ENCODE results near the gene ETF1. TPM values are rescaled to one million over a fixed set of nuclear protein-coding genes. Genes with fewer than 3 reads are reported as not detected.

ETF1 gene
- polyA plus RNA-seq, 3 donors from 2014 or later = 30.0 to 38.2 (median 33.5) TPM

DNA sequence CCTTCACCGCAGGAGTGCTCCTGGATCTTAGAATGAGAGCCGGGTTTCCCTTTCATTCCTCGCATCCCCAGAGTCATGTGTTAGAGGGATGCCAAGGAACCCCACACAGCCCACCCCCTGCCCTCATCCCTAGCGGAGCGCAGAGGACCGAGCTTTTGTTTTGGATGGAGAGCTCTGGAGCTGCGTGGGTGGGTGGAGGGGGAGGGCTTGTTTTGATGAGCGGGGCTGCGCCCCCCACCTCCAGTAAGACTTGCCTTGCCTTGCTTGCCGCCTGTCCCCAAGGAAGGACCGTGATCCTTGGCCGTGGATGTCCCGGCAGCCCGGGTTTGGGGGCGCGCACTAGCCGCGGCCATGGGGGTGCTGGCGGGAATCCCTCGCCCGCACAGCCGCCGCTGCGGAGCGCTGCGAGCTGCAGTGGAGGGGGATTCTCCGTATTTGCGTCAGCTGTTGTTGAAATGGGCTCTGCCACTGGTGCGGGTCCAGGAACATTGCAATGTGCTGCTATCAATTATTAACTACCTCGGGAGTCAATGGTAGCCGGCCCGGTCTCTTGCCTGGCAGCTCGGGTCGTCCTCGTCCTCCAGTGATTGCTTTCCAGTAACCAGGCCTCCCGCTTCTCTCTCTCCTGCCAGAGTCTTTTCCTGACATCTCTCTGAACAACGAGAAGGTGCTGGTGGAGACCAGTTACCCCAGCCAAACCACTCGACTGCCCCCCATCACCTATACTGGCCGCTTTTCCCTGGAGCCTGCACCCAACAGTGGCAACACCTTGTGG is 76.7 kb downstream of the ETF1 start:
- H3K4me3 Mint-ChIP-seq = peak overlapping the region; percentile 85 to 91 (median 90)
- H3K4me1 Mint-ChIP-seq = peaks cover 15 to 18% of the 10 kb centered on the region in 2 donors
- H3K27ac Mint-ChIP-seq = peak overlapping the region in 4 of 6 donors; percentile 68 to 95 (median 80)
- no peaks in the 10 kb centered on the region for H3K9me3 Mint-ChIP-seq
- H3K36me3 Mint-ChIP-seq = peaks cover 0 to 8% (median 4%) of the 10 kb centered on the region in 3 donors
- peaks cover 4 to 11% (median 6%) of the 10 kb centered on the region in 3 donors for H3K27me3 Mint-ChIP-seq (ENCODE audit: low read depth in 3 of 3)
- no peak for DNase-seq

GRCh38 chr5:138465261-138466124 is 77.5 kb downstream of the ETF1 start, which contains the start of gene EGR1:
Gene EGR1 (plus strand): TSS chr5:138465479. CDS start chr5:138465762, 283 bp downstream.
- H3K27ac Mint-ChIP-seq = peak within 1 kb of the TSS; percentile 93 to 98 (median 94)
- H3K36me3 Mint-ChIP-seq = peaks cover 0 to 8% (median 4%) of the 10 kb centered on the region in 3 donors
- no peaks in the 10 kb centered on the region for H3K9me3 Mint-ChIP-seq
- DNase-seq = peak; percentile 97 to 98 (median 98)
- peak within 1 kb of the TSS; percentile 88 to 91 (median 90) for H3K4me3 Mint-ChIP-seq
- H3K27me3 Mint-ChIP-seq (ENCODE audit: low read depth in 3 of 3) = peaks cover 4 to 14% (median 6%) of the 10 kb centered on the region in 3 donors
- peaks cover 24 to 25% of the 10 kb centered on the region in 2 donors for H3K4me1 Mint-ChIP-seq

GRCh38 chr5:138464388-138465260 is 78.4 kb downstream of the ETF1 start:
- peaks cover 32 to 34% of the 10 kb centered on the region in 2 donors for H3K4me1 Mint-ChIP-seq
- peaks cover 4 to 14% (median 6%) of the 10 kb centered on the region in 3 donors for H3K27me3 Mint-ChIP-seq (ENCODE audit: low read depth in 3 of 3)
- H3K27ac Mint-ChIP-seq = peak overlapping the region; percentile 93 to 98 (median 94)
- H3K9me3 Mint-ChIP-seq = no peaks in the 10 kb centered on the region
- H3K4me3 Mint-ChIP-seq = peak overlapping the region; percentile 88 to 91 (median 90)
- peaks cover 0 to 5% (median 4%) of the 10 kb centered on the region in 3 donors for H3K36me3 Mint-ChIP-seq
- DNase-seq = peak; percentile 99

GRCh38 chr5:138464008-138464387 is 79.0 kb downstream of the ETF1 start:
- Mint-ChIP-seq H3K27ac (peak overlapping the region; percentile 93 to 98 (median 94)), H3K9me3 (no peaks in the 10 kb centered on the region), H3K4me1 (peaks cover 38 to 40% of the 10 kb centered on the region in 2 donors), H3K36me3 (peaks cover 0 to 5% (median 4%) of the 10 kb centered on the region in 3 donors), H3K27me3 (ENCODE audit: low read depth in 3 of 3) (peaks cover 10 to 18% (median 10%) of the 10 kb centered on the region in 3 donors), H3K4me3 (peak overlapping the region; percentile 88 to 91 (median 90))
- DNase-seq = peak; percentile 95 to 96 (median 96)

DNA sequence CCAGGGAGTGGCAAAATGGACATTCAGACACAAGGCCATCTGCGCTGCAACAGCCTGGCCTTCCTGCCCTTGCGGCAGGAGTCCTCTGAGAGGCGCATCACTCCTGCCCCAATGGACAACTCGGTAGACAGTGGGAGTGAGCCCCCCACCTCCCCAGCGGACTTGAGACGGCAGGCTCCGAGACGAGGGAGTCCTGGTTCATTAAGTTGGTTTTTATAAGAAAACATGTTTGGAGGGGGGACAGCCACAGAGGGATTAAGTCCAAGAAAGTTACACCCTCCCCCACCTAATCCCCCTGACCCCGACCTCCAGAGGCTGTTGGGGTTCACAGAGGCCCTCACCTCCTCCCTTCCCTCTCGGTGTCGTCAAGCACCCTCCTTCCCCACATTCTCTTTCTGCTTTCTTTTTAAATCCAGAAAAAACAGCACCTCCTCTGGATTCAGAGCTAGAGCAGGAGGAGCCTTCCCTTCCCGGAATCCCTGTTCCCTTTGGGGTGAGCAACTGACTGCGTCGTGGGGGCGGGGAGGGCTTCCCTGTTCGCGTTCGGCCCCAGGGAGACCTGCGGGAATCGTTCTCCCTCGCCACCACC is 79.5 kb downstream of the ETF1 start:
- Mint-ChIP-seq H3K9me3 (no peaks in the 10 kb centered on the region), H3K36me3 (peaks cover 0 to 5% (median 4%) of the 10 kb centered on the region in 3 donors), H3K4me1 (peaks cover 43 to 45% of the 10 kb centered on the region in 2 donors), H3K27me3 (ENCODE audit: low read depth in 3 of 3) (peaks cover 12 to 22% (median 14%) of the 10 kb centered on the region in 3 donors), H3K27ac (peak overlapping the region; percentile 93 to 98 (median 94)), H3K4me3 (peak overlapping the region; percentile 88 to 91 (median 90))
- DNase-seq = no peak

DNA sequence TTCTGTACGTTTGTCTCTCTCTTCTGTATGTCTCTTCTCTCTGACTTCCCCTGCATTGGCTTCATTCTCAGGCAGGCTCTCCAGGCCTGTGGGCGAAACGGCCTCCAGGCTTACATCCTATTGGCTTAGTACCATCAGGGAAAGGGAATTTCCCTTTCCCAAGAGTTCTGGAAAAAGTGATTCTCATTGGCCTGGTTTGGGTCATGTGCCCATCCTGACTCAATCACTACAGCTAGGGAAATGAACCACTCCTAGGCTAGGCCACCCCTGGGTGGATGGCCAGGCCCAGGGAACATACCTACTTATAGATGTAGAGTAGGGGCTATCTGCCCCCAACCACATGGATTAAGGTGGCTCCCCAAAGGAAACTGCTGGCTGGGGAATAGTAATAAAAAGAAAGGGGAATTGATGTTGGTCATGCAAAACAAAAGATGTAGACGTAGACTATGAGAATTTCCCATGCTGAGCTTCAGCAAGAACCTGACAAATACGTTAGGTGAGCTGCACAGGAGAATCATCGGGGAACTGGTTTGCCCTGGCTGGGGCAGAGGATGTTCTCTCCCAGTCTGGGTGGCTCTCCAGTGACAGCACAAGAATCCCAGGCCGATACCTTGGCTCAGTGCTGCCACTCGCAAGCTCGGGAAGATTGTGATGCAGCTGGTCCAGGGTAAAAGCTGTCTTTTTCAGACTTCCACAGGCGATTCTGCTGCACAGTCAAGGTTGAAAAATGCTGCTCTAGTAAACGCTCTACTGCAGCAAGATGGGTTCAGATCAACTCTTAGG is 81.5 kb downstream of the ETF1 start:
- Mint-ChIP-seq H3K4me1 (peaks cover 41 to 45% of the 10 kb centered on the region in 2 donors), H3K4me3 (peak overlapping the region in 1 of 5 donors; percentile 49), H3K36me3 (no peaks in the 10 kb centered on the region), H3K27me3 (ENCODE audit: low read depth in 3 of 3) (peaks cover 6 to 16% (median 16%) of the 10 kb centered on the region in 3 donors), H3K27ac (peak overlapping the region; percentile 7 to 100 (median 99)), H3K9me3 (no peaks in the 10 kb centered on the region)
- no peak for DNase-seq

- Mint-ChIP-seq H3K36me3 (no peaks in the 10 kb centered on the region), H3K27ac (peak overlapping the region; percentile 97 to 100 (median 99))
These were observed 82.9 kb downstream of the ETF1 start for GRCh38 chr5:138460032-138460693.

GRCh38 chr5:138459311-138459933 is 83.6 kb downstream of the ETF1 start:
- H3K36me3 Mint-ChIP-seq = no peaks in the 10 kb centered on the region
- peak; percentile 93 to 95 (median 94) for DNase-seq

More at GRCh38 chr5:138460032-138460693, 82.9 kb downstream of the ETF1 start:
- Mint-ChIP-seq H3K9me3 (no peaks in the 10 kb centered on the region), H3K4me1 (peaks cover 39 to 44% of the 10 kb centered on the region in 2 donors), H3K27me3 (ENCODE audit: low read depth in 3 of 3) (peaks cover 6 to 19% (median 12%) of the 10 kb centered on the region in 3 donors), H3K4me3 (peak overlapping the region; percentile 9 to 79 (median 74))
- DNase-seq = no peak

DNA sequence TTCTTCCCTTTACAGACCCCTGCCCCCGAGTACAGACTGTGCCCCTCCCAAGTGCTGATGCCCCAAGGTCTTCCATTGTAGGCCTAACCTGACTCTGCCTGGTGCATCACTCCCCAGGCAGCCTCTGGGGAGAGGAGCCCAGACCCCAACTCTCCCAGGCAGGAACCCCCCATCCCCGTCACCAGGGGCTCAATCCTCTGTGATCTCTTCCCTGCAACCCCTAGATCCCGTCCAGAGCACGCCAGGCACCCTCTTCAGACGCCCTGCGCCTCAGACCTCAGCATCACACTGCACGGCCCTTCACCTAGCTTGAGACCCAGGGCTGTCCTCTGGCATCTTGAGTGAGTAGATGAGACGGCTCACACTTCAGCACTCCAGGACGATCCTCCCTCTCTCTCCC is 84.2 kb downstream of the ETF1 start:
- peak overlapping the region; percentile 97 to 100 (median 99) for H3K27ac Mint-ChIP-seq
- peaks cover 6 to 19% (median 12%) of the 10 kb centered on the region in 3 donors for H3K27me3 Mint-ChIP-seq (ENCODE audit: low read depth in 3 of 3)
- no peaks in the 10 kb centered on the region for H3K36me3 Mint-ChIP-seq
- H3K4me1 Mint-ChIP-seq = peaks cover 39 to 44% of the 10 kb centered on the region in 2 donors
- H3K4me3 Mint-ChIP-seq = peak overlapping the region; percentile 57 to 83 (median 78)
- DNase-seq = no peak
- no peaks in the 10 kb centered on the region for H3K9me3 Mint-ChIP-seq

More at GRCh38 chr5:138459311-138459933, 83.6 kb downstream of the ETF1 start:
- peak overlapping the region; percentile 57 to 83 (median 78) for H3K4me3 Mint-ChIP-seq
- H3K4me1 Mint-ChIP-seq = peaks cover 39 to 44% of the 10 kb centered on the region in 2 donors
- H3K27ac Mint-ChIP-seq = peak overlapping the region; percentile 97 to 100 (median 99)
- no peaks in the 10 kb centered on the region for H3K9me3 Mint-ChIP-seq
- H3K27me3 Mint-ChIP-seq (ENCODE audit: low read depth in 3 of 3) = peaks cover 6 to 19% (median 12%) of the 10 kb centered on the region in 3 donors

GRCh38 chr5:138458384-138458783 is 84.7 kb downstream of the ETF1 start:
- H3K36me3 Mint-ChIP-seq = no peaks in the 10 kb centered on the region
- H3K4me3 Mint-ChIP-seq = peak overlapping the region in 1 of 5 donors; percentile 73
- H3K27me3 Mint-ChIP-seq (ENCODE audit: low read depth in 3 of 3) = peaks cover 6 to 16% (median 12%) of the 10 kb centered on the region in 3 donors
- peaks cover 39 to 40% of the 10 kb centered on the region in 2 donors for H3K4me1 Mint-ChIP-seq
- peak overlapping the region; percentile 97 to 100 (median 99) for H3K27ac Mint-ChIP-seq
- DNase-seq = no peak
- H3K9me3 Mint-ChIP-seq = no peaks in the 10 kb centered on the region

Measured in immature natural killer cell (primary cell).